Measurements from ENCODE around the gene MAD1L1. TPM values are rescaled to one million over a fixed set of nuclear protein-coding genes. Genes with fewer than 3 reads are reported as not detected.
"Not testable (repeated sequence)": the region's sequence is repeated elsewhere in the genome, so short reads cannot be mapped to it uniquely, and the experiment has no call there.

The MAD1L1 gene
- total RNA-seq, 1 experiment from 2014 or later = 103 TPM

GRCh38 chr7:1974290-1975101 is 258.2 kb downstream of the MAD1L1 start:
- no peak for DNase-seq (ENCODE audit: low spot score)

DNA sequence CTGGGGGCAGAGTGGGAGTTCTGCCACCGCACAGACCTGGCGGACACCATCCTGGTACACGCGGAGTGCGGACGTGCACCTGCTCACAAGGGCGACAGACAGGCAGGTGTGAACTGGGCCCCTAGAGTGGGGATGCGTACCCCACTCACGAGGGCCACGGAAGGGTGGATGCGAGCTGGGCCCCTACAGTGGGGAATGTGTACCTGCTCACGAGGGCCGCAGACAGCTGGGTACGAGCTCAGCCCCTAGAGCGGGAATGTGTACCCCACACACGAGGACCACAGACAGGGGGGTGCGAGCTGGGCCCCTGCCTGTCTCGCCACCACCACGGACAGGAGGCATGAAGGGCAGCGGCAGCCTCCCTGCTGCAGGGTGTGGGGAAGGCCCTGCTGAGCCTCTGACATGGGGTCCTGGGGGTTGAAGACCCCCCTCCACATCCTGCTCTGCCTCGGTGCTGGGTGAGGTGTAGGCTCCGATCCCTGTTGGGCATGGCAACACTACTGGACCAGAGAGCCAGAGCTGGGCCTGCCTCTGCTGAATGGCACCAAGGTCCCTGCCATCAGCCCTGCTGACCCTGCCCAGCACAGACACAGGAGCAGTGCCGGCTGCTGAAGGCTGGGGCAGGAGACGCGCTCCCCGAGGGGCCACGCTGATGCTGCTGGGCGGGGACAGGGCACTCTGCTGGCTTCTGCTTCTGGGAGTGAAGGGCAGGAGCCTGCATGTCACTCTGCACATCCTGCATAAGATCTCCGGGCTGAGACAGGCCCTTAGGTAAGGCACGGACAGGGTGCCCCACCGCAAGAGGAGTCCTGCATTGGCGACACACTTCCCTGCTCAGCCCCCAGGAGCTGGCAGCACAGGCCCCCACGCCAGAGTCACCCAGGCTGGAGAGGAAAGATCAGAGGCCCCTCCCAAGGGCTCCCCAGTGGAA is 259.2 kb downstream of the MAD1L1 start:
- DNase-seq (ENCODE audit: low spot score) = no peak

- no peak for DNase-seq (ENCODE audit: low spot score)
Observed at GRCh38 chr7:1972744-1973143, 260.0 kb downstream of the MAD1L1 start.

DNA sequence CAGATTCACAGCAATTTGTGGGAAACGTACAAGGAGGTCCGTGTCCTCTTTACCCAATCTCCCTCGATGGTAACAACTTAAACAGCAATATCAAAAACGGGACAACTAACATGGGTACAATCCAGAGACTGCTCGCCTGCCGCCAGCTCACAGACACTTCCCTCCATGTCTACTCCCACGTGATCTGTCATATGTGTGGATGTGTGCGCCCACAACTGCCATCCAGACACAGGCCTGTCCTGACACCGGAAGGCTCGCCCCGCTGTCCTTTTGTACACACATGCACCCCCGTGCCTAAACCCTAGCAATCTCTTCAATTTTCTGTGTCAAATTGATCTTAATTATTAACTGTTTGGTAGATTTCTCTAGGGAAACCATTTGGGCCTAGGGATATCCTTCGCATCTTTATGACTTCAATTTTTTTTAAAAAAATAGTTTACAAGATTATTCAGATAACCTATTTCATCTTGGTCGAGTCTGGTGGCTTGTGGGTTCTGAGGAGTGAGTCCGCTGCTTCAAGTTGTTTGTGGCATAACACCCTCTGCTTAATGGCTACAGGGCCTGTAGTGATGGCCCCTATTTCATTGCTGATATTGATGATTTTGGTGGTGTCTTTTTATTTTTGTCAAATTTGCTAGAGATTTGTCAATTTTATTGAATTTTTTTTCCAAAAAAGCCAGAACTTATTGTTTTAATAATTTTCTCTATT is 260.6 kb downstream of the MAD1L1 start:
- no peak for DNase-seq (ENCODE audit: low spot score)

GRCh38 chr7:1970895-1971294 is 261.9 kb downstream of the MAD1L1 start:
- DNase-seq (ENCODE audit: low spot score) = no peak

DNA sequence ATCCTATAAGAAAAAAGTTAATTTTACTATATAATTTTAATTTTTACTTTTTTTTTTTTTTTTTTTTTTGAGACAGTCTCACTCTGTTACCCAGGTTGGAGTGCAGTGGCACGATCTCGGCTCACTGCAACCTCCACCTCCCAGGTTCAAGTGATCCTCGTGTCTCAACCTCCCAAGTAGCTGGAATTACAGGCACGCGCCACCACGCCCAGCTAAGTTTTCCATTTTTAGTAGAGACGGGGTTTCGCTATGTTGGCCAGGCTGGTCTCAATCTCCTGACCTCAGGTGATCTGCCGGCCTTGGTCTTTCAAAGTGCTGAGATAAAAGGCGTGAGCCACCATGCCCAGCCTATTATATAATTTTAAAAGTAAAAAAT is 262.5 kb downstream of the MAD1L1 start:
- not testable (repeated sequence) for DNase-seq (ENCODE audit: low spot score)

- DNase-seq (ENCODE audit: low spot score) = no peak
Observed at GRCh38 chr7:1969459-1970284, 263.1 kb downstream of the MAD1L1 start.

- no peak for DNase-seq (ENCODE audit: low spot score)
Observed at GRCh38 chr7:1968397-1969111, 264.2 kb downstream of the MAD1L1 start.

GRCh38 chr7:1967512-1968396 is 265.0 kb downstream of the MAD1L1 start:
- DNase-seq (ENCODE audit: low spot score) = no peak

- no peak for DNase-seq (ENCODE audit: low spot score)
Observed at GRCh38 chr7:1966631-1967200, 266.0 kb downstream of the MAD1L1 start.

DNA sequence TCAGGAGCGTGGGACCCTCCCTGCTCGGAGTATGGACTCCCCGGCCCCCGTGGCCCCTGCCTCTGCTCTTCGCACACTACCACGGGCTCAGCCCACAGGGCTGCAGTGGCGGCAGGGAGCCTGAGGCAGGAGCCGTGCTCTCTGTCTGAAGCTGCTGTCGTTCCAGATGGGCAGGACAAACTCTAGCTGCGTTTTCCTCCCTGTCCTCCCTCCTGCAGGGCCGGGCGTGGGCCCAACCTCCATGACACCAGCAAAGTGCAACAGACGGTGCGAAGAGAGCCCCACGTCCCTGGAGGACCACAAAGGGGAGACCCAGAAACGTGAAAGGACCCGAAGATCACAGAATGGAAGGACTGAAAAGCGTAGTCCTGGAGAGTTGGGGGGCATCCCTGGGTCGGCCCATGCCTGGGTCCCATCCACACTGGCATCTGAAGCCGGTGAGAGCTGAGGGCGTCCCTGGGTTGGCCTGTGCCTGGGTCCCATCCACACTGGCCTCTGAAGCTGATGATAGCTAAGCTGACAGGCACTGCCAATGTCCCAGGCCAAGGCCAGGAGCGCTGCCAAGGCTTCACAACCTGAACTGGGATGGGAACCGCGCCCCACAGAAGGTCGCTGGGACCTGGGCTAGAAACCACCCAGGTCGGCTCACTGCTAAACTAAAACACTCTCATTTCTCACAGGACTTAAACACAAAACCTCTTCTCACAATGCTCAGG is 267.0 kb downstream of the MAD1L1 start:
- no peak for DNase-seq (ENCODE audit: low spot score)

DNA sequence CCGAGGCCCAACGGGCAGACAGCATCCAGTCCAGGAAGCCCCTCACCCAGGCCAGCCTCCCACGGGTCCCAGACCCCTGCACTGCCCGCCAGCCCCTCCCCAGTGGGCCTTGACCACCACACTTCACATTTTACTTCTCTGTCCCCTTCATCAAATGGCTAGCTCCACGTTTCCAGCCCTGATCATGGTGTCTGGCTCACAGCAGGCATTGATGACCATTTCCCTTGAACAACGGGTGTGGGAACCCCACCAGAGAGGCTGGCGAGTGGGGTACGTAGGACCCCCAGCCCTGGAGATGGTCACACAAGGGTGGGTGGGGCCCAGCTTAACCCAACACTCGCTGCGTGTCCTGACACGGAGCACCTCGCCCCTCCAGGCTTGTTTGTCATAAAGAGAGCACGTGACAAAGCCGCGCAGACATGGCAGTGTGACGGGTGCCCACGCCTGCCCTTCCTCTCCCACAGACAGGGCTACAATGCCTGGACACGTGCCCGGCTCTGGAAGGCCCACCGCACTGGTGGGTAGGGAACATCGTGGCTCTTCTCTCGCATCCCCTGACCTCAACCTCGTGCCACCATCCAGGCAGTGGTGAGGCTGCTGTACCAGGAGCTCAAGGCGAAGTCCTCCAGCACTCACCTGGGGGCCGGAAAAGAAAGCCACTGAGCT is 267.7 kb downstream of the MAD1L1 start:
- no peak for DNase-seq (ENCODE audit: low spot score)

GRCh38 chr7:1964211-1964912 is 268.4 kb downstream of the MAD1L1 start:
- DNase-seq (ENCODE audit: low spot score) = no peak

DNA sequence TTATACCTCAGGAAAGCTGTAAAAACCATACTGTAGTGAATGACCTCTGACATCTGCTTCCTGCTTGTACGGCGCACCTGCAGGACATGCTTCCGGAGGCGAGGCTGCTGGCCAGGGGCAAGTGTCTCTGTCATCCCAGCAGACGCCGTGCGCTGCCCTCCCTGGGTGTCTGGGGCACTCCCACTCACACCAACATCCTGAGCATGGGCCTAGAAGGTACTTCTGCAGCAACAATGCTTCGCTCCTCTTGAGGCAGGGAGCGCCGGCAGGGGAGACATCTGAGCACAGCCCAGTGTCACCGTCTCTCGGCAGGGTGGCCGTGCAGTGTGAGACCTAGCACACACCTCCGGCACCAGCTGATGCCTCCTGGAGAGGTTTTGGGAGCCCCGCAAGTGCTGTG is 269.2 kb downstream of the MAD1L1 start:
- no peak for DNase-seq (ENCODE audit: low spot score)

DNA sequence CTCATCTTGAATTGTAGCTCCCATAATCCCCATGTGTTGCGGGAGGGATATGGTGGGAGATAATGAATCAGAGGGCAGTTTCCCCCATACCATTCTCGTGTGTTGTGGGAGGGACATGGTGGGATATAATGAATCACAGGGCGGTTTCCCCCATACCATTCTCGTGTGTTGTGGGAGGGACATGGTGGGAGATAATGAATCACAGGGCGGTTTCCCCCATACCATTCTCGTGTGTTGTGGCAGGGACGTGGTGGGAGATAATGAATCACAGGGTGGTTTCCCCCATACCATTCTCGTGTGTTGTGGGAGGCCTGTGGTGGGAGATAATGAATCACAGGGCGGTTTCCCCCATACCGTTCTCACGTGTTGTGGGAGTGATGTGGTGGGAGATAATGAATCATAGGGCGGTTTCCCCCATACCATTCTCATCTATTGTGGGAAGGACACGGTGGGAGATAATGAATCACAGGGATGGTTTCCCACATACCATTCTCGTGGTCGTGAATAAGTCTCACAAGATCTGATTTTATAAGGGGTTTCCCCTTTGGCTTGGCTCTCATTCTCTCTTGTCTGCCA is 271.0 kb downstream of the MAD1L1 start:
- DNase-seq (ENCODE audit: low spot score) = no peak

- DNase-seq (ENCODE audit: low spot score) = no peak
Observed at GRCh38 chr7:1959305-1959704, 273.4 kb downstream of the MAD1L1 start.
